ENCODE measurements around the gene DNLZ.

DNA sequence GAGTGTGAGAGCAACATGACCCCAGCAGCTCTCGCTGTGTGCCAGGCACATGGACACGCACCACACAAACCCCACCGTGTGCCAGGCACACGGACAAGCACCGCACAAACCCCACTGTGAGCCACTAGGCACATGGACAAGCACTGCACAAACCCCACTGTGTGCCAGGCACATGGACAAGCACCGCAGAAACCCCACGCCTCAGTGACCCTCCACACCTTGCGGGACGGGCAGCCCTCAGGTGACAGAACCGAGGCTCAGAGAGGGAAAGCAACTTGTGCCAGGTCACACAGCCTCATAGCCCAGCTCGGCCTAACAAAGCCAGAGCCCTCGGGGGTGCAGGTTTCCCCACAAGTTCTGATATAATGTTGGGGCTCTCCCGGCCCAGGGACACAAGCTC, 38.2 kb downstream of the DNLZ start:
- TF ChIP-seq, protein P1, sequence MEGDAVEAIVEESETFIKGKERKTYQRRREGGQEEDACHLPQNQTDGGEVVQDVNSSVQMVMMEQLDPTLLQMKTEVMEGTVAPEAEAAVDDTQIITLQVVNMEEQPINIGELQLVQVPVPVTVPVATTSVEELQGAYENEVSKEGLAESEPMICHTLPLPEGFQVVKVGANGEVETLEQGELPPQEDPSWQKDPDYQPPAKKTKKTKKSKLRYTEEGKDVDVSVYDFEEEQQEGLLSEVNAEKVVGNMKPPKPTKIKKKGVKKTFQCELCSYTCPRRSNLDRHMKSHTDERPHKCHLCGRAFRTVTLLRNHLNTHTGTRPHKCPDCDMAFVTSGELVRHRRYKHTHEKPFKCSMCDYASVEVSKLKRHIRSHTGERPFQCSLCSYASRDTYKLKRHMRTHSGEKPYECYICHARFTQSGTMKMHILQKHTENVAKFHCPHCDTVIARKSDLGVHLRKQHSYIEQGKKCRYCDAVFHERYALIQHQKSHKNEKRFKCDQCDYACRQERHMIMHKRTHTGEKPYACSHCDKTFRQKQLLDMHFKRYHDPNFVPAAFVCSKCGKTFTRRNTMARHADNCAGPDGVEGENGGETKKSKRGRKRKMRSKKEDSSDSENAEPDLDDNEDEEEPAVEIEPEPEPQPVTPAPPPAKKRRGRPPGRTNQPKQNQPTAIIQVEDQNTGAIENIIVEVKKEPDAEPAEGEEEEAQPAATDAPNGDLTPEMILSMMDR (IDR thresholded peaks at IDR 0.05): no peak
- TF ChIP-seq POLR2A (IDR thresholded peaks at IDR 0.05): no peak
